ENCODE data around the gene RASEF. TPM values are rescaled to one million over a fixed set of nuclear protein-coding genes. Genes with fewer than 3 reads are reported as not detected.

RASEF gene
- total RNA-seq, 2 donors from 2014 or later, result not detected

GRCh38 chr9:83019246-83019645 is 43.7 kb downstream of the RASEF start:
- H3K4me1 Mint-ChIP-seq, result no peaks in the 10 kb centered on the region
- no peaks in the 10 kb centered on the region for H3K9me3 ChIP-seq (ENCODE audit: control insufficient read depth, low read length, poor library complexity, severe bottlenecking)
- H3K4me3 Mint-ChIP-seq, result no peak overlapping the region
- H3K27ac Mint-ChIP-seq, result no peak overlapping the region
- ATAC-seq, result no peak
- no peak for DNase-seq
- no peaks in the 10 kb centered on the region for H3K36me3 Mint-ChIP-seq (ENCODE audit: low read depth)
- no peaks in the 10 kb centered on the region for H3K27me3 Mint-ChIP-seq

DNA sequence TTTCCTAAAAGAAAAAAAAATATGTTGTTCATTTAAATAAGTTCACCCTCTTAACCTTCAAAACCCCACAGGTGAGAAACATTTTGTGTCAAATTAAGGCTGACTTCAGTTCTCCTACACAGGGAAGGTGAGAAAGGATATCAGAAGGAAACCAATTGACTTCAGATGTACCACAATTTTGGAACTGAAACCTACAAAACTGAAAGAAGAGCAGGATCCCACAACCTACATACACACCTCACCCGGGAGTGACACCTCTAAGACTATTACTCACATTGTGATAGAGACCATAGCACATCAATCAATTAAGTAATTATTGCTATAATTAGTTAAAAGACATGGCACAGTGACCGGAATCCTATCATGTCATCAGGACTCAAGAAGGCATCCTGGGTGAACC is 47.0 kb downstream of the RASEF start:
- no peaks in the 10 kb centered on the region for H3K9me3 ChIP-seq (ENCODE audit: control insufficient read depth, low read length, poor library complexity, severe bottlenecking)
- Mint-ChIP-seq H3K36me3 (ENCODE audit: low read depth) (no peaks in the 10 kb centered on the region), H3K4me3 (no peak overlapping the region), H3K27ac (no peak overlapping the region), H3K4me1 (no peaks in the 10 kb centered on the region), H3K27me3 (no peaks in the 10 kb centered on the region)
- ATAC-seq (no peak), DNase-seq (no peak)

- no peaks in the 10 kb centered on the region for H3K4me1 Mint-ChIP-seq
These were observed 48.9 kb downstream of the RASEF start for GRCh38 chr9:83013867-83014605.

GRCh38 chr9:83012922-83013838 is 49.8 kb downstream of the RASEF start:
- DNase-seq, result no peak
- H3K36me3 Mint-ChIP-seq (ENCODE audit: low read depth), result no peaks in the 10 kb centered on the region
- no peak for ATAC-seq
- no peaks in the 10 kb centered on the region for H3K27me3 Mint-ChIP-seq
- no peak overlapping the region for H3K27ac Mint-ChIP-seq
- H3K4me1 Mint-ChIP-seq, result no peaks in the 10 kb centered on the region
- no peaks in the 10 kb centered on the region for H3K9me3 ChIP-seq (ENCODE audit: control insufficient read depth, low read length, poor library complexity, severe bottlenecking)
- H3K4me3 Mint-ChIP-seq, result no peak overlapping the region

More at GRCh38 chr9:83013867-83014605, 48.9 kb downstream of the RASEF start:
- no peaks in the 10 kb centered on the region for H3K27me3 Mint-ChIP-seq
- ATAC-seq (no peak), DNase-seq (no peak)
- H3K36me3 Mint-ChIP-seq (ENCODE audit: low read depth), result no peaks in the 10 kb centered on the region
- H3K9me3 ChIP-seq (ENCODE audit: control insufficient read depth, low read length, poor library complexity, severe bottlenecking), result no peaks in the 10 kb centered on the region
- no peak overlapping the region for H3K27ac Mint-ChIP-seq
- H3K4me3 Mint-ChIP-seq, result no peak overlapping the region

DNA sequence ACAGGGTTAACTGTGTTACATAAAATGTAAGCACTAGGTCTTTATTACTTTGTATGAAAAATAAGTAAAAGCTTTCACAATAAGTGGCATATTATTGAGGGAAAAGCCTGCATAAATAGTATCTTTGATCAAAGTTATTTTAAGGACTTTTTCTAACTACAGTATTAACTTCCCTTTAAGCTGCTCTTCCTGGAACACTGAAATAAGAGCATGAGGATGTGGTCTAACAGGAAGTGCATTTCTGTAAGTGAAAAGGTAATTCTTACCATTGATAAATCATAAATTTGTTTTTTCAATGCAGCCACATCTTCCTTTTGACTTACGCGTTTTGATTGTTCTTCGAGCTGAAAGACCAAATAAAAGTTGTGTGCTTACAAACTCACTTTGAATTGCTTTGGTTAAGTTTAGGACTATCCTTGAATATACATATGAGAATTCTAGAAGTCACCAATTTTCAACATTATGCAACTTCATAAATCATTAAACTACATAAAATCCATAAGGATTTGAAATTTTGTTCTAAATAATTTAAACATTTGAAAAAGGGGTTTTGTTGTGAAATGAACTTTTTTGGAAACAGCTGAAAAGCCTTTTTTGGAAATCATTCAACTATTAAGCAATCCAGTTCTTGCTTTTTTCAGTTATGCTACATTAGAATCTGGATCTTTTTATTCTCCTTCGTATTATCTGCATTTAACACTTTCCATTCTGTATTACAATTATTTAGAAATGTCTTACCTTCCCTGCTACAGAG is 50.6 kb downstream of the RASEF start:
- Mint-ChIP-seq H3K4me3 (no peak overlapping the region), H3K36me3 (ENCODE audit: low read depth) (no peaks in the 10 kb centered on the region), H3K27me3 (no peaks in the 10 kb centered on the region), H3K27ac (no peak overlapping the region), H3K4me1 (no peaks in the 10 kb centered on the region)
- DNase-seq (no peak), ATAC-seq (no peak)
- H3K9me3 ChIP-seq (ENCODE audit: control insufficient read depth, low read length, poor library complexity, severe bottlenecking), result no peaks in the 10 kb centered on the region

- H3K4me3 Mint-ChIP-seq, result no peak overlapping the region
- DNase-seq, result no peak
- H3K27ac Mint-ChIP-seq, result no peak overlapping the region
These were observed 51.3 kb downstream of the RASEF start for GRCh38 chr9:83011611-83012010.

GRCh38 chr9:83007521-83008300 is 55.2 kb downstream of the RASEF start:
- Mint-ChIP-seq H3K4me1 (no peaks in the 10 kb centered on the region), H3K27me3 (no peaks in the 10 kb centered on the region), H3K36me3 (ENCODE audit: low read depth) (no peaks in the 10 kb centered on the region), H3K27ac (no peak overlapping the region), H3K4me3 (no peak overlapping the region)
- H3K9me3 ChIP-seq (ENCODE audit: control insufficient read depth, low read length, poor library complexity, severe bottlenecking), result no peaks in the 10 kb centered on the region
- ATAC-seq (no peak), DNase-seq (no peak)

More at GRCh38 chr9:83011611-83012010, 51.3 kb downstream of the RASEF start:
- no peak for ATAC-seq
- H3K9me3 ChIP-seq (ENCODE audit: control insufficient read depth, low read length, poor library complexity, severe bottlenecking), result no peaks in the 10 kb centered on the region
- Mint-ChIP-seq H3K27me3 (no peaks in the 10 kb centered on the region), H3K4me1 (no peaks in the 10 kb centered on the region), H3K36me3 (ENCODE audit: low read depth) (no peaks in the 10 kb centered on the region)

DNA sequence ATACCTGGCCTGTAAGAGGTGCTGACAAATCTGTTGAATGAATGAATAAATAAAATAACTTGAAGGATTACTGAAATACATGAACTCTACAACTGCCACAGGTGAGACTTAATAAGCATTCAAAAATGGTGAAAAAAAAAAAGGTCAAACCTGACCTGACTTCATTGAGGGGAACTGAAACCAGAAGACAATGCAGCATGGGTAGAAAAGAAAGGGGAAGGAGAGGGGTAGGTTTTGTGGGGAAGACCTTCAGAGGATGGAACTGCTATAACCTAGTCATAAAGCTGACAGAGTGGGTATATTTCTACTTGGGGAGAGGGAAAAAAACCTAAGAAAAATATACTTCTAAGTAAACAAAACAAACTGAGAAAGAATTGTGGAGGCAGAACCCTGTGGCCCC is 56.6 kb downstream of the RASEF start:
- Mint-ChIP-seq H3K27me3 (no peaks in the 10 kb centered on the region), H3K4me1 (no peaks in the 10 kb centered on the region), H3K27ac (no peak overlapping the region), H3K4me3 (no peak overlapping the region), H3K36me3 (ENCODE audit: low read depth) (no peaks in the 10 kb centered on the region)
- no peaks in the 10 kb centered on the region for H3K9me3 ChIP-seq (ENCODE audit: control insufficient read depth, low read length, poor library complexity, severe bottlenecking)
- DNase-seq, result no peak
- no peak for ATAC-seq

- no peaks in the 10 kb centered on the region for H3K9me3 ChIP-seq (ENCODE audit: control insufficient read depth, low read length, poor library complexity, severe bottlenecking)
- Mint-ChIP-seq H3K4me1 (no peaks in the 10 kb centered on the region), H3K27ac (no peak overlapping the region), H3K4me3 (no peak overlapping the region), H3K27me3 (no peaks in the 10 kb centered on the region), H3K36me3 (ENCODE audit: low read depth) (no peaks in the 10 kb centered on the region)
- ATAC-seq (no peak), DNase-seq (no peak)
These were observed 57.0 kb downstream of the RASEF start for GRCh38 chr9:83005963-83006362.

DNA sequence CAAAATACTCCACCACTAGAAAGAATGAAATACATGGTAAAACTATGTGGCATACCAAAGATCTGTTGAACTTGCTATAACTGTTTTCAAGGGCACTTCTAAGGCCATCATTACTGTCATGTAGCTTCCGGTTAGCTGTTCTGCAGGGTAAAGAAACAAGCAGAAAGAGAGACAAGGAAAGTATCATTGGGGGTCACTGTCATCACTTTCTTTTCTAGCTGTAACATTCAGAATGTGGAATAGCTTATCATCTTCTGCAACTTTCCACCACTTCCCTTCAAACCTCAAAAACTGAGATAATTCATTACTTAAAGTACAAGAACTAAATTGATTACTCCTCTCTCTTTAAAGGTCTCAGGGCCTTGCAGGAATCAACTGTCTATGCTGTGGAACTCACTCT is 57.6 kb downstream of the RASEF start:
- H3K36me3 Mint-ChIP-seq (ENCODE audit: low read depth), result no peaks in the 10 kb centered on the region
- ATAC-seq (no peak), DNase-seq (no peak)
- no peaks in the 10 kb centered on the region for H3K27me3 Mint-ChIP-seq
- H3K9me3 ChIP-seq (ENCODE audit: control insufficient read depth, low read length, poor library complexity, severe bottlenecking), result no peaks in the 10 kb centered on the region
- H3K4me1 Mint-ChIP-seq, result no peaks in the 10 kb centered on the region
- H3K27ac Mint-ChIP-seq, result no peak overlapping the region
- H3K4me3 Mint-ChIP-seq, result no peak overlapping the region

DNA sequence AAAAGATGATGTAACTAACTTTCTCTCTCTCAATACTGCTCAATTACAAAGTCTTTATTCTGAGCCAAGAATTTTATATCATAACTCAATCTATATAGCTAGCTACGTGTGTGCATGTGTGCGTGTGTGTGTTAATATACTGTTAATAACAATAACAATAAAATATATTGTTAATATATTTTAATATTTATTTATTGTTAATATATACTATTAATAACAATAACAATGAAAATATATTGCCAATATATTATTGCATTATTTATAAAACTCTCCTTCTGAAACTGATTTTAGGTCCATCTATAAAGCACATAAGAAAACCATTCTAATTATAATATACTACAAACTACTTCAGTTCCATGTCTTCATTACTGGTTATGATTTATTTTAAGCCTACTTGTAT is 60.6 kb downstream of the RASEF start:
- no peaks in the 10 kb centered on the region for H3K4me1 Mint-ChIP-seq
- no peaks in the 10 kb centered on the region for H3K27me3 Mint-ChIP-seq
- no peaks in the 10 kb centered on the region for H3K9me3 ChIP-seq (ENCODE audit: control insufficient read depth, low read length, poor library complexity, severe bottlenecking)
- DNase-seq (no peak), ATAC-seq (no peak)
- H3K4me3 Mint-ChIP-seq, result no peak overlapping the region
- H3K27ac Mint-ChIP-seq, result no peak overlapping the region
- H3K36me3 Mint-ChIP-seq (ENCODE audit: low read depth), result no peaks in the 10 kb centered on the region

GRCh38 chr9:83000765-83001164 is 62.2 kb downstream of the RASEF start:
- no peak overlapping the region for H3K4me3 Mint-ChIP-seq
- H3K9me3 ChIP-seq (ENCODE audit: control insufficient read depth, low read length, poor library complexity, severe bottlenecking), result no peaks in the 10 kb centered on the region
- H3K27me3 Mint-ChIP-seq, result no peaks in the 10 kb centered on the region
- ATAC-seq (no peak), DNase-seq (no peak)
- no peak overlapping the region for H3K27ac Mint-ChIP-seq
- no peaks in the 10 kb centered on the region for H3K36me3 Mint-ChIP-seq (ENCODE audit: low read depth)
- no peaks in the 10 kb centered on the region for H3K4me1 Mint-ChIP-seq

Data from T-helper 17 cell (primary cell).